Measurements from ENCODE around the gene KDELR1.
"Not testable (repeated sequence)": the region's sequence is repeated elsewhere in the genome, so short reads cannot be mapped to it uniquely, and the experiment has no call there.

The KDELR1 gene

DNA sequence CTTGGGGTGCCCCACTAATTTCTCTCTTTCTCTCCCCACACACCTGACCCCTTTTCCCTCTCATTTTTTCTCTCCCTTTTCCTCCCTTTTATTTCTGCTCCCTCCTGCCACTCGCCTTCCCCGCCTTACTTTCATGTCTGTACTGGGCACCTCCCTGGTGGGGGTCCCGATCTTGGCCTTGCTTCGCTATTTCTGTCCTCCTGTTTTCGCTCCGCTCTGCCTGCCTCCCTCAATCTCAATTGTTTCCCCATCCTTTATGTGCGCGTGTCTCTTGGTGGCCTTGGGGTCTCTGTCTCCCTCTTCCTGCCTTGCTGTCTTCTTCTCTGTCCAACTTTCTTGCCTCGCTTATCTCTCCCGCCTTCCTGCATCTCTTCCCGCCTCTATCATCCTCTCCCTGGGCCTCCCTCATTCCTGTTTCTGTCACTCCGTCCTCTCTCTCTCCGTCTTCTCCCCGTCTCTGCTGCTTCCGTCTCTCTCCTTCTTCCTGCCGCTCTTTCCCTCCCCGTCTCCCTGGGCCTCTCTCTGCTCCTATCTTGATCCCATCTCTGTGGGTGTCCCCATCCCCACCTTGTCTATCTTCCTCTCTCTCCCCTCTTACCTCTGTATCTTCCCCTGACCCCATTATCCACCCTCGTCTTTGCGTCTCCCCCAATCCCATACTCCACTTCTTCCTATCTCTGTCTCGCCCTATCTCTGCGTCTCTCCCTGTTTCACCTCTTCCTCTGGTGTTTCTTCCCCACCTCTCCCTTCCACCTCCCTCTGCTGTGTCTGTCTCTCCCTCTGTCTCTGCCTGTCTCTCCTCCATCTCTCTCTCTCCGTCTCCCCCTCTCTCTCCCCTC is 6.1 kb upstream of the KDELR1 start:
- DNase-seq (ENCODE audit: low spot score) (no peak), FAIRE-seq (no peak)

DNA sequence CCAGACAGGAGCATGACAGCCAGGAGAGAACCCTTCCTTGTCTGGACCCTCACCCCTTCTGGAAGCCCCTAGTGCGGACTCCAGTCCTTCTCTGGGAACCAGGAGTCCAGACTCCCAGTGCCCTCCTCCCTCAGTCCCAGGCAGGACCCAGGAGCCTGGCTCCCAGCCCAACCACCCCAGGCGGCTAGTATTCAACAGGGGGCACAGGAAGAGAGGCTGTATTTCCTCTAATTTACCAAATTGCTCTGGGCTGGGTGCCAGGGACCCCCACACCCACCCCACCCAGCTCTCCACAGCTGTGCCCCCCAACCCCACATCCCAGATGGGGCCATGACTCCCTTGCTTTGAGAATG is 5.4 kb upstream of the KDELR1 start:
- DNase-seq (ENCODE audit: low spot score), result no peak
- FAIRE-seq, result no peak

GRCh38 chr19:48396016-48396823 is 4.9 kb upstream of the KDELR1 start:
- DNase-seq (ENCODE audit: low spot score), result no peak
- no peak for FAIRE-seq

- FAIRE-seq, result no peak
- no peak for DNase-seq (ENCODE audit: low spot score)
Measured at GRCh38 chr19:48395499-48395898, 4.1 kb upstream of the KDELR1 start.

GRCh38 chr19:48395170-48395455 is 3.8 kb upstream of the KDELR1 start:
- no peak for DNase-seq (ENCODE audit: low spot score)
- FAIRE-seq, result no peak

- DNase-seq (ENCODE audit: low spot score) (no peak), FAIRE-seq (no peak)
Measured at GRCh38 chr19:48394331-48395169, 3.2 kb upstream of the KDELR1 start.

GRCh38 chr19:48393559-48394330 is 2.4 kb upstream of the KDELR1 start, which contains the start of gene GRIN2D:
GRIN2D (plus strand) TSS chr19:48393668; CDS start chr19:48398393, 4,725 bp downstream.
- no peak for DNase-seq (ENCODE audit: low spot score)
- no peak for FAIRE-seq

- no peak for FAIRE-seq
Measured at GRCh38 chr19:48392860-48393558, 1.7 kb upstream of the KDELR1 start.

DNA sequence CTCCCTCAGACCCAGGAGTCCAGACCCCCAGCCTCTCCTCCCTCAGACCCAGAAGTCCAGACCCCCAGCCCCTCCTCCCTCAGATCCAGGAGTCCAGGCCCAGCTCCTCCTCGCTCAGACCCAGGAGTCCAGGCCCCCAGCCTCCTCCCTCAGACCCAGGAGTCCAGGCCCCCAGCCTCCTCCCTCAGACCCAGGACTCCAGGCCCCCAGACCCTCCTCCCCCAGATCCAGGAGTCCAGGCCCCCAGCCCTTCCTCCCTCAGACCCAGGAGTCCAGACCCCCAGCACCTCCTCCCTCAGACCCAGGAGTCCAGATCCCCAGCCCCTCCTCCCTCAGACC is 624 bp upstream of the KDELR1 start:
- not testable (repeated sequence) for FAIRE-seq; DNase-seq (ENCODE audit: low spot score)

More at GRCh38 chr19:48392860-48393558, 1.7 kb upstream of the KDELR1 start:
- DNase-seq (ENCODE audit: low spot score), result no peak

GRCh38 chr19:48390188-48391099 is 907 bp downstream of the KDELR1 start:
- FAIRE-seq (no peak), DNase-seq (ENCODE audit: low spot score) (peak; percentile 15)

GRCh38 chr19:48386981-48387380 is 4.4 kb downstream of the KDELR1 start:
- DNase-seq (ENCODE audit: low spot score) (no peak), FAIRE-seq (no peak)

DNA sequence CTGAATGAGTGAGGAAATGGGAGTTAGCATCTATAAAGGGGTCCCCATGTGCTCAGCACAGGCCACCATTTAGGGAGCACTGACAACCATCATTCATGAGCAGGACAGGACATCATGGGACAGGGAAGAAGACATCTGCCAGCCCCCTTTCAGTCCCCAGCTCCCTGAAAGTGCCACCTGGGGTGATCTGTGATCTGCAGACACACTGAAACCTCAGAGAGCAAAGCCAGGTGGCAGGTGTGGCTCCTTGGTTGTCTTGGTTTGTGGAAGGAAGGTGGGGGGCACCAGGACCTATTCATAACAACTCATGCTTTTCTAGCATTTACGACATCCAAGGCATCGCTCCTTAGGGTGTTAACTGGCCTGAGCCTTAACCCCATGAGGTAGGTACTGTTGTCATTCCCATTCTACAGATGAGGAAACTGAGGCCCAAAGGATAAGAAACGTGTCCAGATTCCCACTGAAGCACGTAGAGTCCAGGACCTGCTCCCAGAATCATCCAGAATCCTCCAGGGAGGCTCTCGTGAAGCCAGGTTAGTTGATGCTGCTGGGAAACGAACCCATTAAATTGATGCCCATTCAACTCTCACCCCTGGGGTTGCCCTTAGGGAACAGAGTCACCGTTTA is 5.8 kb downstream of the KDELR1 start:
- DNase-seq (ENCODE audit: low spot score) (no peak), FAIRE-seq (no peak)

GRCh38 chr19:48382286-48382685 is 9.1 kb downstream of the KDELR1 start:
- FAIRE-seq (no peak), DNase-seq (ENCODE audit: low spot score) (no peak)

GRCh38 chr19:48381178-48381950 is 10.0 kb downstream of the KDELR1 start:
- FAIRE-seq (no peak), DNase-seq (ENCODE audit: low spot score) (no peak)

- DNase-seq (ENCODE audit: low spot score), result no peak
- no peak for FAIRE-seq
Measured at GRCh38 chr19:48379058-48379457, 12.3 kb downstream of the KDELR1 start.

DNA sequence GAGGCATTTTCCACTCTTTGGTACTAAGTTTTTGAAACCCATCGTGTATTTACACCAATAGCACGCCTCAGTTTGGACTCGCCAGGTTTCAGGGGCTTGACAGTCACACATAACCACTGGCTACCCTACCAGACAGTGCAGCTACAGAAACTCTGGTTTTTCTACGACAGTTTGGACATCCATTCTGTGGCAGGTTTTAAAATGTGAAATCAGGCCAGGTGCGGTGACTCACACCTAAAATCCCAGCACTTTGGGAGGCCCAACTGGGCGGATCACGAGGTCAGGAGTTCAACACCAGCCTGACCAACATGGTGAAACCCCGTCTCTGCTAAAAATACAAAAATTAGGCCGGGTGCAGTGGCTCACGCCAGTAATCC is 13.2 kb downstream of the KDELR1 start:
- DNase-seq (ENCODE audit: low spot score), result no peak
- FAIRE-seq, result no peak

DNA sequence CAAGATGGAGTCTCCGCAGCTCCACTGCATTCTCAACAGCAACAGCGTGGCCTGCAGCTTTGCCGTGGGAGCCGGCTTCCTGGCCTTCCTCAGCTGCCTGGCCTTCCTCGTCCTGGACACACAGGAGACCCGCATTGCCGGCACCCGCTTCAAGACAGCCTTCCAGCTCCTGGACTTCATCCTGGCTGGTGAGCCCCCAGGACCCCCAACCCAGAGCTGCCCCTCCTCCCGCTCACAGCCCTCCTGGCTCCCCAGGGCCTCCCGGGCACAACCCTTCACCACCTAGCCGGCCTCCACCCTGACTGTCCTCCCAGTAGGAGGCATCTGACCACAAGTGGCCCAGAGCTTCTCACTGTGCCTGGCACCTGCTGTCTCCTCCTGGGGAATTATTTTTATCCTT is 17.8 kb downstream of the KDELR1 start:
- FAIRE-seq, result no peak
- DNase-seq (ENCODE audit: low spot score), result no peak

DNA sequence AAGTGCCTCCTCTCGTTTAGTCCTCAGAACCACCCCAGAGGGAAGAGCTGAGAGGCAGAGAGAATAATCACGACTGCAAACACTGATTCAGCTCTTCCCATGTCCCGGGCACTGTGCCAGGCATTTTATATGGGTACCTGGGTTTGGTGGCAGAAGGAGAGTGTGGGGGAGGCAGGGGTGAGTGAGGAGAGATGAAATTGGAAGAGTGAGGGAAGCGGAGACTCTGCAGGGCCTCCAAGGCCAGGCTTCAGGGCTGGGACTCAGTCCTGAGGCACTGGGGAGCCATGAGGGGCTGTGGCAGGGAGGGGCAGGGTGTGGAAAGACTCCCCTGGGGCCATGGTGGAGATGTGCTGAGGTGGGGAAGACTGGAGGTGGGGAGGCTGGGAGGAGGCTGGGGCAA is 18.4 kb downstream of the KDELR1 start:
- no peak for DNase-seq (ENCODE audit: low spot score)
- FAIRE-seq, result no peak
